OCI-LY1 (cell line): ENCODE measurements around the gene ZNHIT1.

ENCODE experiments used
- H2AFZ ChIP-seq: fragments of 200-600 bp; sonication (generic), shearing (Covaris generic); 2 replicates; pipeline ENCODE4 v1.6.0; 2014; ENCODE audit warnings: antibody characterized with exemption, mild to moderate bottlenecking, low read length
- H3F3A ChIP-seq: fragments of 200-600 bp; sonication (generic), shearing (Covaris generic); 2 replicates; pipeline ENCODE4 v1.6.0; 2014; ENCODE audit warnings: mild to moderate bottlenecking, antibody characterized with exemption, low read length, moderate library complexity; ENCODE audit not compliant: insufficient read depth
- H3K27ac ChIP-seq: fragments of 200-600 bp; sonication (generic); 2 replicates; pipeline ENCODE4 v1.5.1; 2014; ENCODE audit warnings: low read length, mixed run types, mild to moderate bottlenecking, low read depth; ENCODE audit not compliant: poor library complexity, severe bottlenecking
- H3K27me3 ChIP-seq: fragments of 200-600 bp; sonication (generic); 2 replicates; pipeline ENCODE4 v1.6.0; 2014; ENCODE audit warnings: antibody characterized with exemption, mild to moderate bottlenecking, low read length, moderate library complexity; ENCODE audit not compliant: insufficient read depth
- H3K36me3 ChIP-seq: fragments of 200-600 bp; sonication (generic); 2 replicates; pipeline ENCODE4 v1.6.1; 2014; ENCODE audit warnings: mild to moderate bottlenecking, antibody characterized with exemption, low read length, moderate library complexity, mixed read lengths; ENCODE audit not compliant: insufficient read depth
- H3K4me1 ChIP-seq: fragments of 200-600 bp; sonication (generic); 2 replicates; pipeline ENCODE4 v1.5.1; 2014; ENCODE audit warnings: mild to moderate bottlenecking, low read length, moderate library complexity; ENCODE audit not compliant: insufficient read depth, severe bottlenecking
- H3K4me2 ChIP-seq: fragments of 200-600 bp; sonication (generic), shearing (Covaris generic); 2 replicates; pipeline ENCODE4 v1.6.1; 2014; ENCODE audit warnings: low read length
- H3K4me3 ChIP-seq: fragments of 200-600 bp; sonication (generic); 2 replicates; pipeline ENCODE4 v1.5.1; 2014; ENCODE audit warnings: low read length, low read depth, mild to moderate bottlenecking, mixed read lengths; ENCODE audit not compliant: poor library complexity, severe bottlenecking
- H3K79me2 ChIP-seq: fragments of 200-600 bp; shearing (Covaris generic); 2 replicates; pipeline ENCODE4 v1.6.1; 2016; ENCODE audit warnings: mixed run types, low read length, mixed read lengths; ENCODE audit not compliant: insufficient read depth
- H3K9ac ChIP-seq: fragments of 200-600 bp; sonication (generic), shearing (Covaris generic); 2 replicates; pipeline ENCODE4 v1.6.1; 2014; ENCODE audit warnings: mild to moderate bottlenecking, low read length, mixed read lengths
- H3K9me2 ChIP-seq: fragments of 200-600 bp; sonication (generic), shearing (Covaris generic); 2 replicates; pipeline ENCODE4 v1.6.1; 2014; ENCODE audit warnings: low read depth, mild to moderate bottlenecking, low read length, mixed read lengths
- H3K9me3 ChIP-seq: fragments of 200-600 bp; shearing (Covaris generic); 2 replicates; pipeline ENCODE4 v1.6.1; 2014; ENCODE audit warnings: low read length, mixed read lengths
- H4K20me1 ChIP-seq: fragments of 200-600 bp; sonication (generic), shearing (Covaris generic); 2 replicates; pipeline ENCODE4 v1.6.0; 2016; ENCODE audit warnings: mild to moderate bottlenecking, low read length; ENCODE audit not compliant: insufficient read depth
- CTCF ChIP-seq: fragments of 200-600 bp; sonication (generic), shearing (Covaris generic); IDR thresholded peaks from 2 replicates; pipeline ENCODE4 v1.5.1; 2017; ENCODE audit warnings: mild to moderate bottlenecking, antibody characterized with exemption, low read length, moderate library complexity, mixed read lengths
- EZH2 ChIP-seq: fragments of 200-600 bp; sonication (generic), shearing (Covaris generic); IDR thresholded peaks from 2 replicates; pipeline ENCODE4 v1.8.0; 2017; ENCODE audit warnings: borderline replicate concordance, mixed run types, mild to moderate bottlenecking, antibody characterized with exemption, low read length, moderate library complexity, mixed read lengths

The ZNHIT1 gene

DNA sequence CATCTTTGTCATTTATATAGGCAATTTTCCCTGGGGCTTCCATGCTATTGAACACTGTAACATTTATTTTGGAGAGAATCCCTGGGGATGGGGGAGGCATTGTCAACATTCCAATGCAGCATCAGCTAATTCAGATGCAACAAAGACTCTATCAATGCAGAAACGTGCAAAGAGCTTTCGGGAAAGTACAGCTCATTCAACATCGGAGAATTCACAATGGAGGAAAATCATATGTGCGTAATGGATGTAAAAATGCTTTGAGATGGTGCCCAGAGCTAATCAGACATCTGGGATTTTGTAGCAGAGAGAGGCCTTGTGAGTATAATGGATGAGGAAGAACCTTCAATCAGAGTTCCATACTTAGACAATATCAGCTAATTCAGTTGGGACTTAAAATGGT, 55.2 kb downstream of the ZNHIT1 start:
- Histone ChIP-seq H3K27me3 (peaks cover 6% of the 10 kb centered on the region; the same call in 1 of the 2 replicates), H3K4me3 (no peak overlapping the region), H3F3A (no peaks in the 10 kb centered on the region), H2AFZ (no peak overlapping the region), H3K36me3 (no peaks in the 10 kb centered on the region), H4K20me1 (no peaks in the 10 kb centered on the region), H3K27ac (no peak overlapping the region), H3K4me2 (no peak overlapping the region), H3K9me2 (no peaks in the 10 kb centered on the region), H3K9me3 (no peaks in the 10 kb centered on the region), H3K79me2 (no peaks in the 10 kb centered on the region), H3K9ac (no peak overlapping the region), H3K4me1 (no peaks in the 10 kb centered on the region)
- TF ChIP-seq EZH2 (no peak), CTCF (no peak)
